ENCODE measurements around the gene LRRTM2.

LRRTM2 gene

GRCh38 chr5:138912093-138912492 lies 37.0 kb upstream of the LRRTM2 start:
- no peak for DNase-seq (ENCODE audit: low read depth, low spot score)
- no peak for TF ChIP-seq CTCF (IDR thresholded peaks at IDR 0.05; ENCODE audit: low read depth, low read length)
- no peak overlapping the region for H3K4me3 ChIP-seq (ENCODE audit: low read depth, low read length)
- in situ Hi-C loops (cut with HindIII; ENCODE audit: low sequenced_read_pairs) = no loop called here

- DNase-seq (ENCODE audit: low read depth, low spot score) = peak; percentile 66
- in situ Hi-C loops (cut with HindIII; ENCODE audit: low sequenced_read_pairs) = no loop called here
- no peak overlapping the region for H3K4me3 ChIP-seq (ENCODE audit: low read depth, low read length)
- no peak for TF ChIP-seq CTCF (IDR thresholded peaks at IDR 0.05; ENCODE audit: low read depth, low read length)
Observed at GRCh38 chr5:138911441-138911840, 36.3 kb upstream of the LRRTM2 start.

- TF ChIP-seq CTCF (IDR thresholded peaks at IDR 0.05; ENCODE audit: low read depth, low read length) = no peak
- in situ Hi-C loops (cut with HindIII; ENCODE audit: low sequenced_read_pairs) = no loop called here
Observed at GRCh38 chr5:138910546-138911185, 35.5 kb upstream of the LRRTM2 start.

GRCh38 chr5:138909734-138910133 lies 34.6 kb upstream of the LRRTM2 start:
- no peak overlapping the region for H3K4me3 ChIP-seq (ENCODE audit: low read depth, low read length)
- TF ChIP-seq CTCF (IDR thresholded peaks at IDR 0.05; ENCODE audit: low read depth, low read length) = no peak
- in situ Hi-C loops (cut with HindIII; ENCODE audit: low sequenced_read_pairs) = no loop called here
- DNase-seq (ENCODE audit: low read depth, low spot score) = no peak

More at GRCh38 chr5:138910546-138911185, 35.5 kb upstream of the LRRTM2 start:
- H3K4me3 ChIP-seq (ENCODE audit: low read depth, low read length) = no peak overlapping the region
- no peak for DNase-seq (ENCODE audit: low read depth, low spot score)

GRCh38 chr5:138905541-138905940 lies 30.4 kb upstream of the LRRTM2 start:
- in situ Hi-C loops (cut with HindIII; ENCODE audit: low sequenced_read_pairs) = no loop called here
- peak; percentile 54 for DNase-seq (ENCODE audit: low read depth, low spot score)
- TF ChIP-seq CTCF (IDR thresholded peaks at IDR 0.05; ENCODE audit: low read depth, low read length) = no peak
- H3K4me3 ChIP-seq (ENCODE audit: low read depth, low read length) = no peak overlapping the region

- DNase-seq (ENCODE audit: low read depth, low spot score) = peak; percentile 60
- H3K4me3 ChIP-seq (ENCODE audit: low read depth, low read length) = no peak overlapping the region
- in situ Hi-C loops (cut with HindIII; ENCODE audit: low sequenced_read_pairs) = no loop called here
- no peak for TF ChIP-seq CTCF (IDR thresholded peaks at IDR 0.05; ENCODE audit: low read depth, low read length)
Observed at GRCh38 chr5:138903130-138903775, 28.1 kb upstream of the LRRTM2 start.
